GM23338 (cell line): Measurements from ENCODE around the gene RBM28. TPM values are rescaled to one million over a fixed set of nuclear protein-coding genes. Genes with fewer than 3 reads are reported as not detected.

Source experiments
- ATAC-seq: fragments of 200-7000 bp; cut with Tn5 transposase; 3 replicates; pipeline ENCODE4 v1.9.1; 2020
- DNase-seq: peaks from one replicate; pipeline ENCODE4 v3.0.0-alpha.2; 2015; ENCODE audit warnings: low spot score
- H2AFZ ChIP-seq: fragments of 200-600 bp; sonication (generic); 2 replicates; pipeline ENCODE4 v1.8.0; 2016; ENCODE audit warnings: antibody characterized with exemption, mild to moderate bottlenecking, moderate library complexity
- H3F3A ChIP-seq: fragments of 200-600 bp; sonication (generic); replicated peaks from 2 replicates; pipeline ENCODE4 v1.8.0; 2017; ENCODE audit warnings: antibody characterized with exemption, mixed run types, low read depth
- H3K27ac ChIP-seq: fragments of 200-600 bp; sonication (generic); 2 replicates; pipeline ENCODE4 v1.6.1; 2016; ENCODE audit warnings: low read depth
- H3K27me3 ChIP-seq: fragments of 200-600 bp; sonication (generic); 2 replicates; pipeline ENCODE4 v1.8.0; 2016; ENCODE audit warnings: mild to moderate bottlenecking, mixed run types, moderate library complexity; ENCODE audit not compliant: insufficient read depth
- H3K36me3 ChIP-seq: fragments of 200-600 bp; sonication (generic); 2 replicates; pipeline ENCODE4 v1.8.0; 2016; ENCODE audit warnings: mild to moderate bottlenecking; ENCODE audit not compliant: insufficient read depth
- H3K4me1 ChIP-seq: fragments of 200-600 bp; sonication (generic); 2 replicates; pipeline ENCODE4 v1.8.0; 2016; ENCODE audit warnings: mild to moderate bottlenecking, moderate library complexity; ENCODE audit not compliant: insufficient read depth
- H3K4me2 ChIP-seq: fragments of 200-600 bp; sonication (generic); 2 replicates; pipeline ENCODE4 v1.7.1; 2017; ENCODE audit warnings: mixed run types
- H3K4me3 ChIP-seq: fragments of 200-600 bp; sonication (generic); 2 replicates; pipeline ENCODE4 v1.6.1; 2016; ENCODE audit warnings: mixed run types
- H3K79me2 ChIP-seq: fragments of 200-600 bp; sonication (generic); replicated peaks from 2 replicates; pipeline ENCODE4 v1.8.0; 2017; ENCODE audit warnings: mild to moderate bottlenecking; ENCODE audit not compliant: insufficient read depth
- H3K9me2 ChIP-seq: fragments of 200-600 bp; sonication (generic); 2 replicates; pipeline ENCODE4 v1.8.0; 2017; ENCODE audit not compliant: insufficient read depth
- H4K20me1 ChIP-seq: fragments of 200-600 bp; sonication (generic); replicated peaks from 2 replicates; pipeline ENCODE4 v1.8.0; 2017; ENCODE audit warnings: mild to moderate bottlenecking; ENCODE audit not compliant: insufficient read depth
- H3K27ac Mint-ChIP-seq: 2 replicates; pipeline ENCODE4 v1.8.0; 2020; ENCODE audit warnings: inconsistent platforms, mild to moderate bottlenecking, moderate library complexity, mixed read lengths
- H3K27me3 Mint-ChIP-seq: 3 replicates; pipeline ENCODE4 v1.8.0; 2022; ENCODE audit warnings: low read depth, mild to moderate bottlenecking, moderate library complexity, mixed read lengths, inconsistent platforms; ENCODE audit not compliant: insufficient read depth, poor library complexity
- H3K36me3 Mint-ChIP-seq: 3 replicates; pipeline ENCODE4 v1.8.0; 2021; ENCODE audit warnings: low read depth, mild to moderate bottlenecking, inconsistent platforms, moderate library complexity, mixed read lengths
- H3K4me1 Mint-ChIP-seq: 3 replicates; pipeline ENCODE4 v1.8.0; 2020; ENCODE audit warnings: mild to moderate bottlenecking, inconsistent platforms, mixed read lengths
- H3K4me3 Mint-ChIP-seq: 3 replicates; pipeline ENCODE4 v1.8.0; 2021; ENCODE audit warnings: moderate library complexity, mild to moderate bottlenecking, inconsistent platforms, mixed read lengths
- H3K9me3 Mint-ChIP-seq: 3 replicates; pipeline ENCODE4 v1.8.0; 2020; ENCODE audit warnings: moderate library complexity, mild to moderate bottlenecking, inconsistent platforms, mixed read lengths
- CREB1 ChIP-seq: fragments of 250-450 bp; sonication (Bioruptor Pico); IDR thresholded peaks from 2 replicates; pipeline ENCODE4 v1.5.0; 2020; ENCODE audit warnings: low read depth, mild to moderate bottlenecking, moderate library complexity
- CTCF ChIP-seq, 2 experiments: fragments of 200-600 bp in 1 of 2; sonication (generic) in 1 of 2; conservative IDR thresholded peaks; 2 replicates each; pipeline versions ENCODE4 v1.5.1 to v1.6.1; 2016 to 2017; ENCODE audit warnings: antibody characterized with exemption in 2 of 2, low read depth in 2 of 2, mild to moderate bottlenecking in 2 of 2, moderate library complexity in 1 of 2
- ETS1 ChIP-seq: IDR thresholded peaks from 2 replicates; pipeline ENCODE4 v1.6.1; 2016; ENCODE audit warnings: antibody characterized with exemption
- EZH2phosphoT487 ChIP-seq: fragments of 200-600 bp; sonication (generic); IDR thresholded peaks from one replicate; pipeline ENCODE4 v1.8.1; 2018; ENCODE audit warnings: antibody characterized with exemption; ENCODE audit not compliant: unreplicated experiment
- NANOG ChIP-seq: IDR thresholded peaks from 2 replicates; pipeline ENCODE4 v1.6.1; 2016; ENCODE audit warnings: antibody characterized with exemption, borderline replicate concordance
- POLR2AphosphoS5 ChIP-seq: IDR thresholded peaks from 2 replicates; pipeline ENCODE4 v1.6.1; 2016; ENCODE audit warnings: antibody characterized with exemption, low read depth
- ZNF114 ChIP-seq: fragments of 250-450 bp; sonication (Bioruptor Pico); IDR thresholded peaks from 2 replicates; pipeline ENCODE4 v1.5.0; 2020; ENCODE audit warnings: mild to moderate bottlenecking, moderate library complexity
- polyA plus RNA-seq: library from polyadenylated mRNA; unstranded; fragments of >200 nt; fragmentation: Nextera tagmentation; extraction: Ambion mirVana; gene quantifications from 2 replicates; pipeline ENCODE4 v1.2.1, GENCODE V29; 2016
- total RNA-seq: library from RNA; depleted of rRNA; stranded (reverse); fragments of >200 nt; shearing (Covaris generic); gene quantifications from 2 replicates; pipeline ENCODE4 v1.2.3, GENCODE V29; 2014
- TF ChIP-seq, protein P1 (sequence below): IDR thresholded peaks from one replicate; pipeline ENCODE4 v1.6.1; 2018; ENCODE audit warnings: antibody characterized with exemption; ENCODE audit not compliant: unreplicated experiment
- TF ChIP-seq, protein P2 (sequence below): fragments of 250-450 bp; sonication (Bioruptor Pico); IDR thresholded peaks from 2 replicates; pipeline ENCODE4 v1.5.0; 2020; ENCODE audit warnings: mild to moderate bottlenecking, moderate library complexity

Gene RBM28
- total and polyA plus RNA-seq, 2 experiments from 2014 or later, result 24.3 to 87.5 TPM

DNA sequence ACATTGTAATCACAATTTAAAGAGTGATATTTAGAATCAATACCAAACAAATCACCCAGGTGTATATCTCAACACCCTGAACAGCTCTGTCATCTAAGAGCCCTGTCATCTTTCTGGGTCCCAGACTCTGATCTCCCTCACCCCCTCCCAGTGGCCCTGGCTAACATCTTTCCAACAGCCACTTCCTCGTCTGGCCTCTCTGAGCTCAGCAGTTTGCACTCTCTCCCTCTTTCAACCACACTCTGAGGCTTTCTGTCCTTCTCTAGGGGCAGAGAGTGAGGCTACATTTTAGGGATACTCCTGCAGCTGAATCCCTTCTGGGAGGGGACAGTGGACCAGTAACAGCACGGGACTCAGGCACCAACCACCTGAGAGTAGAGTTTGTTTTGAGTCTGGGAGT is 34.9 kb upstream of the RBM28 start:
- ATAC-seq (no peak), DNase-seq (no peak)
- no peak overlapping the region for H3K27ac Mint-ChIP-seq
- Histone ChIP-seq H3K36me3 (no peaks in the 10 kb centered on the region), H3K9me2 (no peaks in the 10 kb centered on the region), H3K4me2 (no peak overlapping the region), H3F3A (no peaks in the 10 kb centered on the region), H3K4me3 (no peak overlapping the region), H4K20me1 (no peaks in the 10 kb centered on the region), H3K4me1 (peaks cover 22% of the 10 kb centered on the region), H3K27ac (no peak overlapping the region), H3K27me3 (no peaks in the 10 kb centered on the region), H3K79me2 (no peaks in the 10 kb centered on the region), H2AFZ (no peak overlapping the region)
- TF ChIP-seq, protein P1, sequence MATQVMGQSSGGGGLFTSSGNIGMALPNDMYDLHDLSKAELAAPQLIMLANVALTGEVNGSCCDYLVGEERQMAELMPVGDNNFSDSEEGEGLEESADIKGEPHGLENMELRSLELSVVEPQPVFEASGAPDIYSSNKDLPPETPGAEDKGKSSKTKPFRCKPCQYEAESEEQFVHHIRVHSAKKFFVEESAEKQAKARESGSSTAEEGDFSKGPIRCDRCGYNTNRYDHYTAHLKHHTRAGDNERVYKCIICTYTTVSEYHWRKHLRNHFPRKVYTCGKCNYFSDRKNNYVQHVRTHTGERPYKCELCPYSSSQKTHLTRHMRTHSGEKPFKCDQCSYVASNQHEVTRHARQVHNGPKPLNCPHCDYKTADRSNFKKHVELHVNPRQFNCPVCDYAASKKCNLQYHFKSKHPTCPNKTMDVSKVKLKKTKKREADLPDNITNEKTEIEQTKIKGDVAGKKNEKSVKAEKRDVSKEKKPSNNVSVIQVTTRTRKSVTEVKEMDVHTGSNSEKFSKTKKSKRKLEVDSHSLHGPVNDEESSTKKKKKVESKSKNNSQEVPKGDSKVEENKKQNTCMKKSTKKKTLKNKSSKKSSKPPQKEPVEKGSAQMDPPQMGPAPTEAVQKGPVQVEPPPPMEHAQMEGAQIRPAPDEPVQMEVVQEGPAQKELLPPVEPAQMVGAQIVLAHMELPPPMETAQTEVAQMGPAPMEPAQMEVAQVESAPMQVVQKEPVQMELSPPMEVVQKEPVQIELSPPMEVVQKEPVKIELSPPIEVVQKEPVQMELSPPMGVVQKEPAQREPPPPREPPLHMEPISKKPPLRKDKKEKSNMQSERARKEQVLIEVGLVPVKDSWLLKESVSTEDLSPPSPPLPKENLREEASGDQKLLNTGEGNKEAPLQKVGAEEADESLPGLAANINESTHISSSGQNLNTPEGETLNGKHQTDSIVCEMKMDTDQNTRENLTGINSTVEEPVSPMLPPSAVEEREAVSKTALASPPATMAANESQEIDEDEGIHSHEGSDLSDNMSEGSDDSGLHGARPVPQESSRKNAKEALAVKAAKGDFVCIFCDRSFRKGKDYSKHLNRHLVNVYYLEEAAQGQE, result no peak
- TF ChIP-seq ZNF114 (CRISPR knock-in tag), result no peak
- TF ChIP-seq EZH2phosphoT487, result no peak
- TF ChIP-seq CREB1 (CRISPR knock-in tag), result no peak
- TF ChIP-seq NANOG, result no peak
- no peak for TF ChIP-seq POLR2AphosphoS5
- TF ChIP-seq, protein P2, sequence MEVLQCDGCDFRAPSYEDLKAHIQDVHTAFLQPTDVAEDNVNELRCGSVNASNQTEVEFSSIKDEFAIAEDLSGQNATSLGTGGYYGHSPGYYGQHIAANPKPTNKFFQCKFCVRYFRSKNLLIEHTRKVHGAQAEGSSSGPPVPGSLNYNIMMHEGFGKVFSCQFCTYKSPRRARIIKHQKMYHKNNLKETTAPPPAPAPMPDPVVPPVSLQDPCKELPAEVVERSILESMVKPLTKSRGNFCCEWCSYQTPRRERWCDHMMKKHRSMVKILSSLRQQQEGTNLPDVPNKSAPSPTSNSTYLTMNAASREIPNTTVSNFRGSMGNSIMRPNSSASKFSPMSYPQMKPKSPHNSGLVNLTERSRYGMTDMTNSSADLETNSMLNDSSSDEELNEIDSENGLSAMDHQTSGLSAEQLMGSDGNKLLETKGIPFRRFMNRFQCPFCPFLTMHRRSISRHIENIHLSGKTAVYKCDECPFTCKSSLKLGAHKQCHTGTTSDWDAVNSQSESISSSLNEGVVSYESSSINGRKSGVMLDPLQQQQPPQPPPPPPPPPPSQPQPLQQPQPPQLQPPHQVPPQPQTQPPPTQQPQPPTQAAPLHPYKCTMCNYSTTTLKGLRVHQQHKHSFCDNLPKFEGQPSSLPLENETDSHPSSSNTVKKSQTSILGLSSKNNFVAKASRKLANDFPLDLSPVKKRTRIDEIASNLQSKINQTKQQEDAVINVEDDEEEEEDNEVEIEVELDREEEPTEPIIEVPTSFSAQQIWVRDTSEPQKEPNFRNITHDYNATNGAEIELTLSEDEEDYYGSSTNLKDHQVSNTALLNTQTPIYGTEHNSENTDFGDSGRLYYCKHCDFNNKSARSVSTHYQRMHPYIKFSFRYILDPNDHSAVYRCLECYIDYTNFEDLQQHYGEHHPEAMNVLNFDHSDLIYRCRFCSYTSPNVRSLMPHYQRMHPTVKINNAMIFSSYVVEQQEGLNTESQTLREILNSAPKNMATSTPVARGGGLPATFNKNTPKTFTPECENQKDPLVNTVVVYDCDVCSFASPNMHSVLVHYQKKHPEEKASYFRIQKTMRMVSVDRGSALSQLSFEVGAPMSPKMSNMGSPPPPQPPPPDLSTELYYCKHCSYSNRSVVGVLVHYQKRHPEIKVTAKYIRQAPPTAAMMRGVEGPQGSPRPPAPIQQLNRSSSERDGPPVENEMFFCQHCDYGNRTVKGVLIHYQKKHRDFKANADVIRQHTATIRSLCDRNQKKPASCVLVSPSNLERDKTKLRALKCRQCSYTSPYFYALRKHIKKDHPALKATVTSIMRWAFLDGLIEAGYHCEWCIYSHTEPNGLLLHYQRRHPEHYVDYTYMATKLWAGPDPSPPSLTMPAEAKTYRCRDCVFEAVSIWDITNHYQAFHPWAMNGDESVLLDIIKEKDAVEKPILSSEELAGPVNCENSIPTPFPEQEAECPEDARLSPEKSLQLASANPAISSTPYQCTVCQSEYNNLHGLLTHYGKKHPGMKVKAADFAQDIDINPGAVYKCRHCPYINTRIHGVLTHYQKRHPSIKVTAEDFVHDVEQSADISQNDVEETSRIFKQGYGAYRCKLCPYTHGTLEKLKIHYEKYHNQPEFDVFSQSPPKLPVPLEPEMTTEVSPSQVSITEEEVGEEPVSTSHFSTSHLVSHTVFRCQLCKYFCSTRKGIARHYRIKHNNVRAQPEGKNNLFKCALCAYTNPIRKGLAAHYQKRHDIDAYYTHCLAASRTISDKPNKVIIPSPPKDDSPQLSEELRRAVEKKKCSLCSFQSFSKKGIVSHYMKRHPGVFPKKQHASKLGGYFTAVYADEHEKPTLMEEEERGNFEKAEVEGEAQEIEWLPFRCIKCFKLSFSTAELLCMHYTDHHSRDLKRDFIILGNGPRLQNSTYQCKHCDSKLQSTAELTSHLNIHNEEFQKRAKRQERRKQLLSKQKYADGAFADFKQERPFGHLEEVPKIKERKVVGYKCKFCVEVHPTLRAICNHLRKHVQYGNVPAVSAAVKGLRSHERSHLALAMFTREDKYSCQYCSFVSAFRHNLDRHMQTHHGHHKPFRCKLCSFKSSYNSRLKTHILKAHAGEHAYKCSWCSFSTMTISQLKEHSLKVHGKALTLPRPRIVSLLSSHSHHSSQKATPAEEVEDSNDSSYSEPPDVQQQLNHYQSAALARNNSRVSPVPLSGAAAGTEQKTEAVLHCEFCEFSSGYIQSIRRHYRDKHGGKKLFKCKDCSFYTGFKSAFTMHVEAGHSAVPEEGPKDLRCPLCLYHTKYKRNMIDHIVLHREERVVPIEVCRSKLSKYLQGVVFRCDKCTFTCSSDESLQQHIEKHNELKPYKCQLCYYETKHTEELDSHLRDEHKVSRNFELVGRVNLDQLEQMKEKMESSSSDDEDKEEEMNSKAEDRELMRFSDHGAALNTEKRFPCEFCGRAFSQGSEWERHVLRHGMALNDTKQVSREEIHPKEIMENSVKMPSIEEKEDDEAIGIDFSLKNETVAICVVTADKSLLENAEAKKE, result no peak
- TF ChIP-seq ETS1, result no peak
- TF ChIP-seq CTCF (conservative IDR thresholded peaks at IDR 0.05; ENCODE audit: low read depth in 2 of 2), result no peak
- H3K4me1 Mint-ChIP-seq, result peaks cover 22% of the 10 kb centered on the region
- no peaks in the 10 kb centered on the region for H3K9me3 Mint-ChIP-seq
- H3K4me3 Mint-ChIP-seq, result no peak overlapping the region
- no peaks in the 10 kb centered on the region; the same call in 2 of the 3 replicates for H3K36me3 Mint-ChIP-seq
- peaks cover 11% of the 10 kb centered on the region for H3K27me3 Mint-ChIP-seq
